ENCODE data around the gene SSUH2.

- TF ChIP-seq CTCF (IDR thresholded peaks at IDR 0.05) (no peak), ZNF263 (CRISPR knock-in tag; IDR thresholded peaks at IDR 0.05; ENCODE audit: low read depth) (no peak), NFYB (CRISPR knock-in tag; conservative IDR thresholded peaks at IDR 0.05; ENCODE audit: low read depth) (no peak), ELF4 (CRISPR knock-in tag; IDR thresholded peaks at IDR 0.05; ENCODE audit: low read depth) (no peak), ATF3 (CRISPR knock-in tag; conservative IDR thresholded peaks at IDR 0.05) (no peak), HMGXB4 (CRISPR knock-in tag; IDR thresholded peaks at IDR 0.05) (no peak), NFE2L1 (CRISPR knock-in tag; IDR thresholded peaks at IDR 0.05) (no peak), ATF6 (CRISPR knock-in tag; IDR thresholded peaks at IDR 0.05) (no peak), CREM (CRISPR knock-in tag; IDR thresholded peaks at IDR 0.05) (no peak), NR2C2 (CRISPR knock-in tag; IDR thresholded peaks at IDR 0.05) (no peak), FOXJ3 (CRISPR knock-in tag; IDR thresholded peaks at IDR 0.05; ENCODE audit: borderline replicate concordance) (no peak), SP1 (CRISPR knock-in tag; conservative IDR thresholded peaks at IDR 0.05) (no peak)
These were observed 37.8 kb downstream of the SSUH2 start for GRCh38 chr3:8606701-8607231.
